Stimulated activated CD4-positive, alpha-beta T cell treated with anti-CD3 and anti-CD28 coated beads, Interleukin-1b, Interleukin-23, amount 100 ng/mL, for 4 hours (primary cell): ENCODE measurements around the gene ZHX3.

Experiments
- DNase-seq, 2 donors: peaks; one replicate each; pipeline ENCODE4 v3.0.0-alpha.2; 2020; ENCODE audit warnings: low read depth in 2 of 2

ZHX3 gene

DNA sequence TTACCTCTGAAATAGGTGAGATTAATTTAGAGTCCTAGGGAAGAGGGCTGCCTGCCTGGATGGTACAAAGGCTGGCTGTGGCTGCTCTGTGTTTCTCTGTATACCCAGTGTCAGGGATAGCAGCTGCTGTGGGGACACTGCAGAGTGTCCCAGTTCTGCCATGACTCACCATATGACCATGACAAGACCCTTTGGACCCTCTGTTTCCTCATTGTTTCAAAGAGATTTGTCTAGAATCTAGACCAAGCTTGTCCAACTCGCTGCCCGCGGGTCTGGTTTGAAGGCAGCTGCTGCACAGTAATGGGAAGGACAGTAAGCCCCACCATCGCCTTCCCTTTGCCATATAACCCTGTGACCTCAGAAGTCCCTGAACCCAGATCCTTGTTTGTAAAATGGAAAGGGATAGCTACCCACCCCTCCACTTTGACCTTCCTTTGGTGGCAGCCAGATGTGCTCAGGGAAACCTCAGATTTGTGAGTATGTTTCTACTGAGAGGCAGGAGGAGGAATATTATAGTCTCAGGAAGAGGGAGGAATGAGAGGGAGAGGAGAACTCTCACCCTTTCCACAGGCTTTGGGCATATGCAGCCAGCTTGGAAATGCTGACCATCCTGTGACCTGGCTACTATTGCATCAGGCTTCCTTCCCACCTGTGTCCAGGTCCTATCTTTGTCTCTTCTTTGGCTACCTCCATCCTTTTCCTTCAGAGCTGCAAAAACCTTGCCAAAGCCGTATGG is 166.2 kb downstream of the ZHX3 start:
- DNase-seq, result no peak

DNA sequence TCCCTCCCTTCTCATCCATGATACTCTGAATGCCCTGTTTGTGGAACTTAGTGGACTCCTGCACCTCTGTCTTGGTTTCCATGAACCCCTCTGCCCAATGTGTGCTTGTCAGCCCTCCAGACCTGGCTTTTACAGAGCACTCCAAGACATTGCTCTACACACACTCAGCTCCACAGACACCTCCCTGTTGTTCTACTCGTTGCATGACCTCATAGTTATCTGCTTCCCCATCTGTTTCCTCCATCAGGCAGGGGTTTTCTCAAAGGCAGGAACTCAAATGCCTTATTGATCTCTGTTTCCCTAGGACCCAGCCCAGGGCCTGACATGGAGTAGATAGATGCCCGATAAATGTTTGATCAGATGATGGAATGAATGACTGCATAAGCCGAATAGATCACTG is 166.9 kb downstream of the ZHX3 start:
- DNase-seq, result no peak

DNA sequence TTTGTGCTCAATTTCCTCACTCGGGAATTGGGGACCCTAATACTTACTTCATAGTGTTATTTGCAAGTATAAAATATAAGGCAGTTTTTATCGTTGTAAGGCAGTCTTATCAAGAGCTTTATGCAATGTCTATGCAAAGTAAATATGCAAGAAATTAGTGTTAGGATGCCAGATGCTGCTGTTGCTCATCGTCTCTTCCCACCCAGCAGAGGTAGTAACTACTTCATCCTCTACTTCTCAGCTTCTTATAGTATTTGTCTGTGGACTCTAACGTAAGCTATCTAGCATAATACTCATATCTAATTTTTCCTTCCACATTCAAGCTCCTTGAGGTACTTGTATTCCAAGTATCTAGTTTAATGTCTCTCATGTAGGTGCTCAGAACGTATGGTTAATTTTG is 168.6 kb downstream of the ZHX3 start:
- DNase-seq, result no peak

DNA sequence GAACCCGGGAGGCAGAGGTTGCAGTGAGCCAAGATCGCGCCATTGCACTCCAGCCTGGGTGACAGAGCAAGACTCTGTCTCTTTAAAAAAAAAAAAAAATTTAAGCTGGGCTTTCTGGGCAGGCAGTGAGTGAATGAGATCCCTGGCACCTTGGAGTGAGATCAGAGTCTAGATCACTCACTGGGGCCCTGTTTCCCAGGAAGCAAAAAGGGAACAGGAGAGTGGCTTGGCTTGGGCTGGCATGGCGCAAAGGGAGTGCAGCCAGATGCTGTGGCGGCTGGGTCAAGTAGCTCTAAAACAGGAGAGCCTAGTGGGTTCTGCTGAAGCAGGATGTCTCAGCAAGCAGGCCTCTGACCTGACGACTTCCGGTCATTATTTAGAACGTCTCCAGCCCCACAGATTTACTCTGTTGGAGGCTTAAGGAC is 169.8 kb downstream of the ZHX3 start:
- DNase-seq, result no peak

DNA sequence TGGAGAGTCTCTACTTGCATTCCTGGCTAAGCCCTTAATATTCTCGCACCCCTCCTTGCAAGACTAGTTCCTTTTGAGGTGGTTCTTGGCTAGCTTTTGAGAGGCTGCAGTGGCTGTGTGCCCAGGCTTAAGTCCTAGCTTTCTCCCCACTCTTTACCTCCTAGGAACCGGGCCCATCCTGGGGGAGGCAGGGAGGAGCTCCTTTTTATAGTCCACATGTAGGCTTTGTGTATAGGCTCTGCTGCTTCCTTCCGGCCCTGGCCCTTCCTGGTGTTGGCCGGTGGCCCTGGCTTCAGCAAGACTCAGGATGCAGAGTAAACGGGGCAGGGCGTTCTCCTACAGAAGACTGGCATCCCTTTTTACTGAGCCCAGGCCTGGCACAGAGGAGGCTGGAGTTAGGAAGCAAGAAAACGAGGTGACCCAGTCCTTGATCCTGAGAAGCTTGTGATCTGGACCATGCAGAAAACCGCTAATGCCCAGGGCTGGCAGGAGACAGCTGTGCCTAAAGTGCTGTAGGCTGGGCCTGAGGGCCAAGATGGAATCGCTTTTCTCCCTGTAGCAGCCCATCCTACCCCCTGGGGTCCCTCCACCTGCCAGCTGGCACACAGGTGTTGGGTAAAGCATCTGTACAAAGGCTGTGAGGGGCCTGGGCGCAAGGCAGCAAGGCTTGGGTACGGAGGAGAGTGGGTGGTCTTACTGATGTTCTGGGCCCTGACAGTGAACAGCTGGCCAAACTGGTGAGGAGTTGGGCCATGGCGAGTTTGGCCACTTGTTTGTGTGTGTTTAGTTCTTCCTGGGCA is 171.5 kb downstream of the ZHX3 start:
- DNase-seq, result no peak

DNA sequence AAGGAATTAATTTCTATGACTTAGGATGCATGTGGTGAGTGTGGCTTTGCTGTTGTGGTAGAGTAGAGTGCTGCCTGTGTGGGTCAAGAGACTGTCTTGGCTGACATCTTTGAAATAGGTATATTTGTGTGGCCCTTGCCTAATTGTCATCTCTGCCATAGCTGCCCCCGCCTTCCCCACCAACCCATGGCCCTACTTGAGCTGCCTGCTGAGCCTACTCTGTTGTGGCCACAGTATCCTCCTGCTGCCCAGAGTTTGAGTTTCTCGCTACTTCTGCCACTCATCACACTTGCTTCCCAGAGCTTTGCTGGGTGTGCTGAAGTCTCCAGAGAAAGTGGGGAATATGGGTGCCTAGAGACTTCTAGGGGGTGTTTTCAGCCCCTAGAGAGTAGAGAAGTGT is 172.2 kb downstream of the ZHX3 start:
- DNase-seq, result no peak

DNA sequence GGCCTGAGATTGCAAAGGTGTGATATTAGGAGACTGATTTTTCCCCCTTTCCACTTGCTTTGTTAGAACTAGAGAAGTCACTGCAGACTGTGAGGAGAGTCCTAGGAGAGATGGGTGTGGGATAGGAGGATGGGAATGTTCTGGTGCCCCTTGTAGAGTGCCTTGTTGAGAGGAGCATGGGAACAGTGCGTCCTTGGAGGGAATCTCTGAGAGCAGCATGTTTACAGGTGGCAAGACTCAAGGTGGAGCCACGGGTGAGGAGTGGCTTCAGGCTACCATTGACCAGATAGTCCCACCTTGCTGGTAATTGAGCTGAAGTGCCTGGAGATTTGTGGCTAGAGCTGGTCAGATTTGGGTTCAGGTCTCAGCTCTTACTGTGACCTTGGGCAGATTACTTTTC is 174.2 kb downstream of the ZHX3 start:
- no peak for DNase-seq

DNA sequence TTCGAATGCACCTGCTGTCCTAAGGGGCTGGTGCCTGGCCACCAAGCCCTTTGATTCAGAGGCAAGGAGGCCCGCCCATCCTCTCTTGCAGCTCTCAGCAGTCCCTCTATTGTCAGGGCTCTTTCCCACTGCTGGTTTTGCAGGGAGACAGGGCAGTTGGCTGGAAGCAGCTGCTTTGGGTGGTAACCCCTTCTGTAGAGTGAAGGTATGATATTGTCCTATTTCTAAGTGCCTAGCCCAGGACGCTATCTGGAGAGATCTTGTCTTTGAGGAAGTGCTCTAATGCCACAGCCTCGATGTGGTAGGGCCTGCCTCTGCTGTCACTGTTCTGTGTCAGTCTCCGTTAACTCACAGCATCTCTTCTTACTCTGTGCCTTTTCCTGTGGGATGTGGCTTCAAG is 174.6 kb downstream of the ZHX3 start:
- DNase-seq, result no peak

DNA sequence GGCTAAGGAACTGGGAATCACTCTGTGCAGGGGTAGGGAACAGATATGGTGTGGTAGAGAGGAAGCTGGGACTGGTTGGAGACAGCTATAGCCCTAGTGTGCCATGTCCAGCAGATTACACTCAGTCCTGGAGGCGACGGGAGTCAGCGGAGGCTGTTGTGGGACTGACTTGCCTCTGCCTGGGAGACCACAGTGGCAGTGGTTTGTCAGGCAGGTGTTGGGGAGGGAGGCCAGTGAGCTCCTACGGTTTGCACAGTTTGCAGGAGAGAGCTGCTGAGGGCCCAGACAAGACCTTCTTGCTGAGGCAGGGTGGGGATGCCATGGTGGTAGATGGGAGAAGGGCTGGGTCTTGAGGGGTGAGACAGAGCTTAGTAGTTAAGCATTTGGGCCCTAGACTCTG is 175.3 kb downstream of the ZHX3 start:
- no peak for DNase-seq

DNA sequence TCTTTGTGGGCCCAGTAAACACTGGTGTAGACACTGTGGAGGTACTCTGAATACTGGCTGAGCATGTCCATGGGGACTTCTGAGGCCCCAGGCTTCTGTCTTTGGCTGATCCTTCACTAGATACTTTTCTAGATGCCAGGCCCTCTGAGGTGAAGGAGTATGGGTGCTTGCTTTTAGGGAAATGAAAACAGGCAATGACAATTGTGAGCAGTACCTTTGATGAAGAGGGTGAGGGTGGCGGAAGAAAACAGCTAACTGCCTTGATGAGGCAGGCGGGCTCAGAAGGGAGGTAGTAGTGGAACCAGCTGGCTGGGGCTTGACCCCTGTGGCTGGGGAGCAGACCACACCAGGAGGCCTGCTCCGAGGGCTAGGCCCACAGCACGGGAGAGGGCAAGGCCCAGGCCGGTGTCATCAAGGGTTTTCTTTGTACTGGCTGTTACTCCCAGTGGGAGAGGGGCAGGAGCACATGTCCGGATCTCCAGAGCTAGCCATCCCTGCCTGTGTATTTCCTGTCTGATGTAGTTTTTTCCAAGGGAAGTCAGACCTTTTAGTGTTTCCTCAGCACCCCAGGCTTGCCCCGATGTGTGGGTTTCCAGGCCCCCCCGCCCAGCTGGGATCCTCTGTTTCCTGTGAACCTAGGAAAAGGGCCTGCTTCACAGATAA is 176.2 kb downstream of the ZHX3 start:
- DNase-seq, result no peak

DNA sequence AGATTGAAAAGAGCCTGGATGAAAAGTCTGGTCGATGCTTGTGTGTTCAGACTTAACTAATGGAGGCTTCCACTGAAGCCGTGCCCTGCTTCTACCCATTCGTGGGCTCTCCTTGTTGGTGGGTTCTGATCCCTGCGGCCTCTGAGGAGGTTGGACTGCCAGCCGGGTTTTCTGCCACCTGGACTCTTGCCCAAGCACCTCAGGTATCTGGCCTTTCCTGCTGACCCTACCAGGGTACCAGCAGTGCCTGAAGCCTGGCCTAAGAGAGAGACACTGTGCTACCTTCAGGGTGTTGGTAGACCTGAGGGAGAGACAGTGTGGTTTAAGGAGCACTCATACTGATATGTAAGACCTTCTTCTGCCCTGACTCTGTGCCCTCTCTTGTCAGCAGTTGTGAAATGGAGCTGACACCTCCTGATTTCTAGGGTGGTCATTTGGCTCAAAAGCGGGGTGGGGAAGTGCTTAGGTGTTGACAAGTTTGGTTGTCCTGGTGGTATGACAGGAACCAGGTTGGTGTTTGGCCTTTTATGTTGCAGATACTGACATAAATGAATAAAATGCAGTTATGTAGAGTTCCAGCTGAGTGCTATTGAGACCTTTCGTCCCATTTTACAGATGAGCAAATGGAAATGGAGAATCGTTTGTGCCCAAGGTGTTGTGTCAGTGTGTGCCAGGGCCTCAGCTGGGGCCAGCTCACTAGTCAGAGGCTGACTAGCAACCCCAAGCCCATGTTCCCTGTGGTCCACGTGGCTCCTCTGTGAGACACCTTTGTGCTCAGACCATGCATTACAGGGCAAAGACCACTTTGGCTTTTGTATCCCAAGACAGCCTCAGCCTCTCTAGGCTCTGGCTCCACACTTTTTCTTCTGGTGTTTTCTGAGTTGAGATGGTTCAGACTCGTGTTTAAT is 177.1 kb downstream of the ZHX3 start:
- DNase-seq, result no peak

DNA sequence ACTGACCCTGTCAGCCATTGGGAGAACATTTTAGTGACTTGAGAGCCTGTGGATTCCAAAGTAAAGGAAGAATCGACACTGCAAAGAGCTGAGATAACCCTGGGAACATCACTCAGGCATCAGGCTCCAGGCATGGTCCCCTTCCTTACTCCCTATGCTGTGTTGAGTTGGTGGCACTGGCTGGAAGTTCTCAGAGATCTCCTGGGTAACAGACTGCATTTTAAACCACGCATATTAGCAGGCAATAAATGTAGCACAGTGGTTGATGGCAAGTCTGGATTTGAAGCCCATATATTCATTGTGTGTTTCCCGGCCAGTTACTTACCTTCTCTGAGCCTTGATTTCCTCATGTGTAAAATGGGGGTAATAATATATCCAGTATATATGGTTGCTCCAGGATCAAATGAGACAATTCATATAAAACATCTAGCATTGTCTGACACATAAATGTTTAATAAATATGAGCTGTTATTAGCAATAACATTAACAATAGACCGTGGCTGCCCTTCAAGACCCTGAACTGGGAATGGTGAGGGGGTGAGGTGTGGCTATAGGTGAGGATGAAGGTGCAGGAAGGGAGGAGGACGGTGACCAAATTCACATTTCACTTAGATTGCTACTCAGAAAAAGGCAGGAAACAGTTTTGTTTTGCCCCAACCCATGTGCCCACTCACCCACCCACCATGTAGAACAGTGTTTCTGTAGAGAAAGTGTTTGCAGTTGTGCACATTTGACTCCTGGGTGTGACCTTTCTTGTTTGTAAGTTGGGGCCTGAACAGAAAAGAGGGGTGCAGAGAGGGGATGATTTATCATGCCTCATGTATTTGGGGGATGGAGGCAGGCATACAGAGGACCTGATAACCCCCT is 178.1 kb downstream of the ZHX3 start:
- no peak for DNase-seq

DNA sequence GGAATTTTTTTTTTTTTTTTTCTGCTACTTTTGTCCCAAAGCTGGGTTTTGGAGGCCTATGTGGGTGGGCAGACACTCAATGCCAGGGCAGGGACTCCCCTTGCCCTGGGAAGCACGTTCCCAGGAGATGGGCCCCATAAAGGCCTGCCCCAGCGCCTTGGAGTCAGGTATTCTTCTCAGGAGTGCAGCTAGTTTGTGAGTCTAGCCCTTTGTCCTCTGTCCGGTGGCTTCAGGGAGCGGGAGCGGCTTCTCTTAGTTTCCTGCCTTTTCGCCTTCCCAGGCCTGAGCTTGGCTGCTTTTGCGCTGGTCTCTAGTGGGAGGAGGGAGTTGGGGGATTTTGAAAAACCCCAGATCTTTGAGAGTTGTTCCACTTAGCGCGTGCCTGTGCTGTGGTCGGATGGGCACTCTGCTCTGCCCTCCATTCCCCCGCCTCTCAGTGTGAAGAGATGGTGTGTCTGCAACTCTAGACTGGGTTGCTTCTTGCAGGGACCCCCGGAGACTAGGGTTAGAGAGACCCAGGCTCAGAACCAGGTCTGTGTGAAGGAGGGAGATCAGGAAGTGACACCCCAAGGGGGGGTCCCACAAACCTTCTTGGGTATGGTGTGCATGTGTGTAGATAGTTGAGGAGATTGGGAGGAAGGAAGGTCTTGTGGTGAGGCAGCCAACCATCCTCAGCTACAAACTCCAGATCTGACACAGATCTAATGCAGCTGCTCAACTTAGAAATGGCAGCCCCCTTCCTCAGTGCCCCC is 178.9 kb downstream of the ZHX3 start:
- DNase-seq, result no peak

DNA sequence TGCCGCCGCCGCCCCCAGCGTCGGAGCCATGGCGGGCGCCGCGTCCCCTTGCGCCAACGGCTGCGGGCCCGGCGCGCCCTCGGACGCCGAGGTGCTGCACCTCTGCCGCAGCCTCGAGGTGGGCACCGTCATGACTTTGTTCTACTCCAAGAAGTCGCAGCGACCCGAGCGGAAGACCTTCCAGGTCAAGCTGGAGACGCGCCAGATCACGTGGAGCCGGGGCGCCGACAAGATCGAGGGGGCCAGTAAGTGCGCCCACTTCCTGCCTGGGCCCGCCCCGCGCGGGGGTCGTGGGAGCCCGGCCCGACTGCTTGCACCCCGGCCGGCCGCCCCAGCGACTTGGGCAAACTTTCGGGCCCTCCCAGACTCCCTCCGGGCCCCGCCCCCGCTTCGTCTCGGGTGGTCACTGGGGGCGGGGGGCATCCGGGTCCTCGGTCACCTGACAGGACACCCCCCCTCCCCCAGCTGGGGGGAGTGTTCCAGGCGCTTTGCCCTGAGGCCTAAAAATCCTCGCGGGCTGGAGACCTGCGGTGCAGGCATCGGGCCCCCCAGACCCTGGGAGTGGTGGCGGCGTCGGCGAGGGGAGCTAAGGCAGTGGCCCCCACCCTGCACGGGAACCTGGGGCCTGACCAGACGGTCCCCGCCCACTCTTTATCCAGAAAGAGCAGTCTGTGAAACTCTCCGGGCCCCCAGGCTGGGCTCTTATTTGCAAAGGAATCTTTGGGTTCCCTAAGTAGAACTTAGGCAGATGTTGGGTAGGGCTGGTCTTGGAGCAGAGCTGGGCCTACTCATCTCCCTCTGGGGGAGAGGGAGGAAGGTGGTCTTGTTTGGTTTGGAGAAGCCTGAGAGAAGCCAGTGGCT is 179.7 kb downstream of the ZHX3 start:
- peak in 1 of 2 donors; percentile 52 for DNase-seq

DNA sequence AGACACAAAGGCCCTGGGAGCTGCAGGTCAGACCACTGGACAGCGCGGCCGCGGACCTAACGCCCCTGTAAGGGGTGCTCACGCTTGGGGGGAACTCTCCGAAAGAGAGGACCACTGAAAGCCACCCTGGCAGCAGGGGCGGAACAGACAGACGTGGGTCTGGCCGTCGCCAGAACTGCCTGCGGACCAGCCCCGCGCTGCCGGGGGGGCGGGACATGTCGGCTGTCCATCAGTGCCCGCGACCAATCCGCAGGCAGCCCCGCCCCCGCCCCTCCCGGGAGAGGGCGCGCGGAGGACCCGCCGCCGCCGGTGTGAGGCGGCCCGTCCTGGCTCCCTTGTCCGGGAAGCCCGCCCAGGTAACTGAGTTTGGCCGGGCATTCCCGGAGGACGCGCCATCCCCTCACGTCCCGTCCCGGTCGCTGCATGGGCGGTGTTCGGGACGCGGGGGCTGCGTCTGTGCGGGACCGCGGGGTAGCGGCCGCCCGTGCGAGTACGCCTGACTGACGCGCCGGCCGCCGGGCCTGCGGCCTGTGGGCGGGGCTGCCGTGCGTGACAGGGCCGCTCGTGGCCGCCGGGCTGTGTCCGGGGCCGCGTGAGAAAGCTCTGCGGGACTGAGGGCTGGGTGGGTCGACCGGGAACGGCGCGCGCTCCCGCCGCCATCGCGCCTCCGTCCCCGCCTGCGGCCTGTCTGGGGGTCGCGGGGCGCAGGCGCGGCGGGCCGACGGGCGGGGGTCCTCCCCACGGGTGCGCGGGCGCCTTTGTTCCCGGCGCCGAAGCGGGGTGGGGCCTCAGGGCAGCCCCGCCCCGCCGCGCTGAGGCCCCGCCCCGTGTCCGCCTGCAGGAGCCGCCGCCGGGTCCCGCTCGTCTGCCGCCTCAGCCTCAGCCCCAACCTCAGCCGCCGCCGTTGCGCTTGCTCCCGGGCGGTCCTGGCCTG is 180.6 kb downstream of the ZHX3 start, which contains the start of gene PLCG1:
PLCG1 (plus strand) TSS at position 864 of the 934 bp plus-strand sequence. CDS start 99 bp downstream, outside the sequence.
- peak; percentile 80 to 88 for DNase-seq

DNA sequence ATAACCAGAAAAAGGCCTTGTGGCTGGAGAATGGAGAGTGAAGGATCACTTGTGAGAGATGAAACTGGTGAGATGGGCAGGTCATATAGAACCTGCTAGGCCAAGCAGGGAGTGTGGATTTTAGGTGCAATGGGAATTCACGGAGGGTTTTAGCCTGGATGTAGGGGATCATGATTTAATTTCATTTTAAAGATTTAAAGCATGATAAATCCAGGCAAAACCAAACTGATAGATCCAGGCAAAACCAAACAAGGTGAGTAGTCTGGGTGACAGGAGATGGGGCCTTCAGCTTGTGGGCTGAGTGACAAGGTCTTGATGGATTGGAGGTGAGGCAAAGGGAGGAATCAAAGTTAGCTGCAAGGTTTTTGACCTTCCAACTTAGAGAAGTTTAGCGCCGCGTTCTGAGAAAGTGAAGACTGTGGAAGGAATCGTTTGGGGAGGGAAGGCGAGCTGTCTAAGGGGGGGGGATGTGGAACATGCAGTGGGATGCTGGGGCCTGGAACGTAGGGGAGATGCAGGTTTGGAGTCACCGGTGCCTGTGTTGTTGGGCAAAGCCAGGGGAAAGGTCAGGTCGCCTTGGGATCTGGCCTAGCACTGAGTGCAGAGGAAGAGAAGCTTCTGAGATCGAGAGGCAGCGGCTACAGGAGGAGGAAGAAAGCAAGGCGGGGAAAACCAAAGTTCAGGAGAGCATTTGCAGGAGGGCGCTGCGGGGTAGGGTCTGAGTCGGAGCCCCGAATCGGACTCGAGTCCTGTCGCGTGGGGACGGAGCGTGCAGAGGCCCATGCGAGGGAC is 181.4 kb downstream of the ZHX3 start:
- no peak for DNase-seq
